HepG2 (cell line): ENCODE results near the gene TSPAN15. TPM values are rescaled to one million over a fixed set of nuclear protein-coding genes. Genes with fewer than 3 reads are reported as not detected.

Experiments used
- ATAC-seq: fragments of 200-7000 bp; cut with Tn5 transposase; 3 replicates; pipeline ENCODE4 v1.9.1; 2020; ENCODE audit warnings: mild to moderate bottlenecking, moderate library complexity
- BruUV-seq: library from RNA; stranded (reverse); fragments of 400-500 nt; replicated peaks from 2 replicates; lab custom pipeline; 2021; lab: Mats Ljungman, UMichigan
- CTCF ChIA-PET: fragments of 300-600 bp; formaldehyde crosslinking; extraction: SDS; loops from one replicate; lab custom pipeline; 2021; ENCODE audit warnings: low total read pairs, inconsistent platforms, low intra/inter-chr PET ratio; lab: Yijun Ruan, JAX
- POLR2A ChIA-PET: fragments of 350-600 bp; sonication (Branson Sonifier 250); formaldehyde crosslinking; loops from one replicate; lab custom pipeline; 2020; ENCODE audit warnings: antibody characterized with exemption, inconsistent platforms; lab: Yijun Ruan, JAX
- DNase-seq: peaks from one replicate; pipeline ENCODE4 v3.0.0-alpha.2; 2015; ENCODE audit warnings: low spot score
- FAIRE-seq: peaks from 3 replicates; lab custom pipeline; 2011; peaks lifted over from hg19 to GRCh38; lab: Jason Lieb, UNC
- H2AFZ ChIP-seq: one replicate; pipeline ENCODE4 v1.6.1; 2011; ENCODE audit warnings: low read length, inconsistent platforms
- H3K27ac ChIP-seq: fragments of 300-600 bp; 3 replicates; pipeline ENCODE4 v1.8.0; 2011; ENCODE audit warnings: mixed run types, mild to moderate bottlenecking, mixed read lengths, low read length, inconsistent platforms; ENCODE audit not compliant: insufficient read depth; ENCODE audit errors: extremely low read length
- H3K27me3 ChIP-seq, 2 experiments: fragments of 200-600 bp in 1 of 2; 2 replicates in 1 of 2; 3 replicates in 1 of 2; pipeline versions ENCODE4 v1.6.0 to v1.8.0; 2011; ENCODE audit warnings: low read length in 2 of 2, mild to moderate bottlenecking in 2 of 2, moderate library complexity in 2 of 2, inconsistent platforms in 1 of 2; ENCODE audit not compliant: insufficient read depth in 2 of 2, control insufficient read depth in 1 of 2
- H3K36me3 ChIP-seq, 2 experiments: fragments of 200-600 bp in 1 of 2; replicated peaks in 1 of 2; 2 replicates in 1 of 2; 3 replicates in 1 of 2; pipeline versions ENCODE4 v1.5.1 to v1.8.0; 2011; ENCODE audit warnings: low read length in 2 of 2, inconsistent platforms in 1 of 2; ENCODE audit not compliant: insufficient read depth in 2 of 2, control insufficient read depth in 1 of 2
- H3K4me1 ChIP-seq: 2 replicates; pipeline ENCODE4 v1.5.1; 2012; ENCODE audit warnings: low read length, inconsistent platforms; ENCODE audit not compliant: insufficient read depth
- H3K4me2 ChIP-seq: 2 replicates; pipeline ENCODE4 v1.6.0; 2011; ENCODE audit warnings: low read depth, low read length, inconsistent platforms
- H3K4me3 ChIP-seq, 3 experiments: fragments of 200-600 bp in 1 of 3; sonication (generic), shearing (Covaris generic) in 1 of 3; replicated peaks in 1 of 3; 2 replicates each; pipeline ENCODE4 v1.5.1; 2011 to 2016; ENCODE audit warnings: low read length in 3 of 3, inconsistent platforms in 2 of 3, low read depth in 2 of 3, mild to moderate bottlenecking in 2 of 3, control low read depth in 1 of 3, mixed read lengths in 1 of 3; ENCODE audit not compliant: insufficient read depth in 1 of 3
- H3K79me2 ChIP-seq: one replicate; pipeline ENCODE4 v1.6.1; 2011; ENCODE audit warnings: low read length, inconsistent platforms; ENCODE audit not compliant: insufficient read depth
- H3K9ac ChIP-seq: 2 replicates; pipeline ENCODE4 v1.6.0; 2011; ENCODE audit warnings: mild to moderate bottlenecking, low read depth, low read length, inconsistent platforms; ENCODE audit not compliant: insufficient read depth
- H3K9me3 ChIP-seq: 2 replicates; pipeline ENCODE4 v1.5.1; 2012; ENCODE audit warnings: mild to moderate bottlenecking, low read length
- H4K20me1 ChIP-seq: 2 replicates; pipeline ENCODE4 v1.6.0; 2011; ENCODE audit warnings: inconsistent platforms, mild to moderate bottlenecking, low read length, moderate library complexity; ENCODE audit not compliant: insufficient read depth
- HIVEP1 ChIP-seq: sonication (generic); formaldehyde crosslinking; IDR thresholded peaks from 2 replicates; pipeline ENCODE4 v1.4.0; 2020; ENCODE audit warnings: mild to moderate bottlenecking, missing genetic modification reagents
- HNF1A ChIP-seq, 2 experiments: sonication (generic) in 1 of 2; formaldehyde crosslinking in 1 of 2; IDR thresholded peaks; 2 replicates each; pipeline versions ENCODE4 v1.4.0 to v1.6.1; 2016 to 2020; ENCODE audit warnings: borderline replicate concordance in 1 of 2, low read depth in 1 of 2, mild to moderate bottlenecking in 1 of 2, missing genetic modification reagents in 1 of 2
- KLF9 ChIP-seq: IDR thresholded peaks from 2 replicates; pipeline ENCODE4 v1.6.1; 2016; ENCODE audit warnings: low read depth
- PHF5A ChIP-seq: IDR thresholded peaks from one replicate; pipeline ENCODE4 v1.6.1; 2018; ENCODE audit warnings: low read depth, missing genetic modification reagents; ENCODE audit not compliant: unreplicated experiment
- PTBP1 ChIP-seq: fragments of 200-400 bp; formaldehyde crosslinking; IDR thresholded peaks from 2 replicates; pipeline ENCODE4 v1.6.1; 2018; ENCODE audit warnings: low read length, low read depth; ENCODE audit not compliant: poor library complexity, severe bottlenecking
- SUZ12 ChIP-seq: fragments of 150-350 bp; IDR thresholded peaks from 2 replicates; pipeline ENCODE4 v1.6.1; 2014; ENCODE audit warnings: low read depth, low read length
- TRAFD1 ChIP-seq: sonication (generic); formaldehyde crosslinking; IDR thresholded peaks from 2 replicates; pipeline ENCODE4 v1.5.1; 2020; ENCODE audit warnings: missing genetic modification reagents, mild to moderate bottlenecking, borderline replicate concordance
- YEATS2 ChIP-seq: sonication (generic); formaldehyde crosslinking; IDR thresholded peaks from 2 replicates; pipeline ENCODE4 v1.4.0; 2020; ENCODE audit warnings: missing genetic modification reagents, borderline replicate concordance
- ZNF143 ChIP-seq: sonication (generic); formaldehyde crosslinking; IDR thresholded peaks from 2 replicates; pipeline ENCODE4 v1.4.0; 2020; ENCODE audit warnings: missing genetic modification reagents
- WGBS: methylation state at CpG from one replicate; pipeline ENCODE4 v1.1.6; 2017; ENCODE audit warnings: low lambda C conversion rate; 5-methylcytosine and 5-hydroxymethylcytosine counted together
- in situ Hi-C: cut with HindIII; loops from 2 replicates; pipeline ENCODE4 v1.10.0; 2017; ENCODE audit warnings: low pct_unique_long_range_greater_than_20kb; ENCODE audit not compliant: extremely low pct_ligation_motif_present
- intact Hi-C: fragments of 100-400 bp; cut with micrococcal nuclease; formaldehyde crosslinking; loops from one replicate; pipeline ENCODE4 v1.10.0; 2022; ENCODE audit not compliant: unreplicated experiment
- polyA plus RNA-seq, 8 experiments: library from polyadenylated mRNA; depleted of rRNA in 3 of 8; stranded (reverse) in 7 of 8; unstranded in 1 of 8; fragments of >200 nt; fragmentation: Illumina TruSeq in 4 of 8; extraction: Trizol in 4 of 8; gene quantifications; 2 replicates each; pipeline versions ENCODE4 v1.2.1 to v1.2.3, GENCODE V29; 2011 to 2016; ENCODE audit warnings: low read depth in 4 of 8, missing spikeins in 1 of 8, mixed read lengths in 1 of 8; ENCODE audit not compliant: insufficient read depth in 1 of 8
- total RNA-seq, 5 experiments: library from RNA; depleted of rRNA; stranded (reverse); fragments of >200 nt; fragmentation: Illumina TruSeq; extraction: Trizol; gene quantifications; 2 replicates each; pipeline ENCODE4 v1.2.3, GENCODE V29; 2016; ENCODE audit warnings: low read depth in 1 of 5

TSPAN15 gene
- total and polyA plus RNA-seq, 2 of the 13 experiments (the other 11 are each of a cell fraction or from before 2014, with no cell fraction given) = 0.27 to 3.2 TPM

- ChIA-PET POLR2A (no interaction called here), CTCF (no interaction called here)
- Histone ChIP-seq H3K4me2 (no peak overlapping the region), H3K79me2 (no peaks in the 10 kb centered on the region), H3K4me3 (no peak overlapping the region), H4K20me1 (no peaks in the 10 kb centered on the region), H3K27me3 (no peaks in the 10 kb centered on the region; a peak in 1 of 5 replicates), H3K27ac (no peak overlapping the region), H3K4me1 (no peaks in the 10 kb centered on the region), H3K36me3 (no peaks in the 10 kb centered on the region), H3K9me3 (no peaks in the 10 kb centered on the region), H3K9ac (no peak overlapping the region), H2AFZ (no peak overlapping the region)
- DNase-seq (no peak), ATAC-seq (no peak), FAIRE-seq (no peak)
- no peak for TF ChIP-seq TRAFD1
- no peak for TF ChIP-seq PHF5A
- no peak for TF ChIP-seq HIVEP1 (CRISPR knock-in tag)
- TF ChIP-seq SUZ12 = no peak
- no peak for TF ChIP-seq HNF1A (IDR thresholded peaks at IDR 0.05; ENCODE audit: low read depth)
- TF ChIP-seq HNF1A (CRISPR knock-in tag; IDR thresholded peaks at IDR 0.05; ENCODE audit: borderline replicate concordance) = no peak
- TF ChIP-seq PTBP1 = no peak
- no peak for TF ChIP-seq YEATS2 (CRISPR knock-in tag)
- TF ChIP-seq KLF9 (CRISPR knock-in tag) = no peak
- TF ChIP-seq ZNF143 (CRISPR knock-in tag) = no peak
- in situ Hi-C loops = no loop called here
- WGBS = 51% methylated on average over 5 of the region's 5 CpGs
- intact Hi-C loops = no loop called here
- no TSS peak for BruUV-seq
These were observed 17.5 kb downstream of the TSPAN15 start for GRCh38 chr10:69468751-69469089.
